ENCODE results near the gene ABT1. TPM values are rescaled to one million over a fixed set of nuclear protein-coding genes. Genes with fewer than 3 reads are reported as not detected.
A peak's percentile ranks its signal among the peaks of the same experiment; 100 is the strongest.

The ABT1 gene
- total and polyA plus RNA-seq, 2 of the 8 experiments (the other 6 are each of a cell fraction or from before 2014, with no cell fraction given) = 20.5 to 30.7 TPM

DNA sequence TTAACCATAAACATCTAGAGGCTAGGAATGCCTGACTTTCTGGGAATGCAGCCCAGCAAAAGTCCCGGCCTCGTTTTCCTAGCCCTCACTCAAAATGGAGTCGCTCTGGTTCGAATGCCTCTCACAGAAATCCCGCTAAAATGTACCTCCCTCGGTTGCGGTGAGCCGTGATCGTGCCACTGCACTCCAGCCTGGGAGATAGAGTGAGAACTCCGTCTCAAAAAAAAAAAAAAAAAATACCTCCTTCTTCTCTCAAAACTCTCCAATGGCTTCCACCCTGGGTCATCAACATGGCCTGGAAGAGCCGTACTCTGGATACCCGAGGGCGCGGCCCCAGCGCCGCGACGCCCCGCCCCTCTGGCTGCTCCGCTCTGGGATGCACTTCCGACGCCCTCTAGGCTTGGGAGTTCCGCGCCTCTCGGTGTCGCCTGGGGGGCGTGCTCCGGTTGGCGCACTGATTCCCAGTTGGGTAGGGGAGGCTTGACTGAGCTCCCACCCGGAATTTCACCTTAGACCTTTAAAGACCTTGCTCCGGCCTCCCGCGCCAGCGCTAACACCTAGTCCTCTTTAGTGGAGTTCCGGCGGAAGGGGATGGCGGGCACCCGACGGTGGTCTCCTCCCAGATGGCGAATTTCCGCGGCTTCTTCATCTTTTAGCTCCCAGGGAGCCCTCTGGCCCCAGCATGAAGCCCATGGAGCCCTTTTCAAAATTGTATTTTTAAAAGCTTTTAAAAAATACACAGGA, 46.3 kb upstream of the ABT1 start (continued):
- TF ChIP-seq, protein P1, sequence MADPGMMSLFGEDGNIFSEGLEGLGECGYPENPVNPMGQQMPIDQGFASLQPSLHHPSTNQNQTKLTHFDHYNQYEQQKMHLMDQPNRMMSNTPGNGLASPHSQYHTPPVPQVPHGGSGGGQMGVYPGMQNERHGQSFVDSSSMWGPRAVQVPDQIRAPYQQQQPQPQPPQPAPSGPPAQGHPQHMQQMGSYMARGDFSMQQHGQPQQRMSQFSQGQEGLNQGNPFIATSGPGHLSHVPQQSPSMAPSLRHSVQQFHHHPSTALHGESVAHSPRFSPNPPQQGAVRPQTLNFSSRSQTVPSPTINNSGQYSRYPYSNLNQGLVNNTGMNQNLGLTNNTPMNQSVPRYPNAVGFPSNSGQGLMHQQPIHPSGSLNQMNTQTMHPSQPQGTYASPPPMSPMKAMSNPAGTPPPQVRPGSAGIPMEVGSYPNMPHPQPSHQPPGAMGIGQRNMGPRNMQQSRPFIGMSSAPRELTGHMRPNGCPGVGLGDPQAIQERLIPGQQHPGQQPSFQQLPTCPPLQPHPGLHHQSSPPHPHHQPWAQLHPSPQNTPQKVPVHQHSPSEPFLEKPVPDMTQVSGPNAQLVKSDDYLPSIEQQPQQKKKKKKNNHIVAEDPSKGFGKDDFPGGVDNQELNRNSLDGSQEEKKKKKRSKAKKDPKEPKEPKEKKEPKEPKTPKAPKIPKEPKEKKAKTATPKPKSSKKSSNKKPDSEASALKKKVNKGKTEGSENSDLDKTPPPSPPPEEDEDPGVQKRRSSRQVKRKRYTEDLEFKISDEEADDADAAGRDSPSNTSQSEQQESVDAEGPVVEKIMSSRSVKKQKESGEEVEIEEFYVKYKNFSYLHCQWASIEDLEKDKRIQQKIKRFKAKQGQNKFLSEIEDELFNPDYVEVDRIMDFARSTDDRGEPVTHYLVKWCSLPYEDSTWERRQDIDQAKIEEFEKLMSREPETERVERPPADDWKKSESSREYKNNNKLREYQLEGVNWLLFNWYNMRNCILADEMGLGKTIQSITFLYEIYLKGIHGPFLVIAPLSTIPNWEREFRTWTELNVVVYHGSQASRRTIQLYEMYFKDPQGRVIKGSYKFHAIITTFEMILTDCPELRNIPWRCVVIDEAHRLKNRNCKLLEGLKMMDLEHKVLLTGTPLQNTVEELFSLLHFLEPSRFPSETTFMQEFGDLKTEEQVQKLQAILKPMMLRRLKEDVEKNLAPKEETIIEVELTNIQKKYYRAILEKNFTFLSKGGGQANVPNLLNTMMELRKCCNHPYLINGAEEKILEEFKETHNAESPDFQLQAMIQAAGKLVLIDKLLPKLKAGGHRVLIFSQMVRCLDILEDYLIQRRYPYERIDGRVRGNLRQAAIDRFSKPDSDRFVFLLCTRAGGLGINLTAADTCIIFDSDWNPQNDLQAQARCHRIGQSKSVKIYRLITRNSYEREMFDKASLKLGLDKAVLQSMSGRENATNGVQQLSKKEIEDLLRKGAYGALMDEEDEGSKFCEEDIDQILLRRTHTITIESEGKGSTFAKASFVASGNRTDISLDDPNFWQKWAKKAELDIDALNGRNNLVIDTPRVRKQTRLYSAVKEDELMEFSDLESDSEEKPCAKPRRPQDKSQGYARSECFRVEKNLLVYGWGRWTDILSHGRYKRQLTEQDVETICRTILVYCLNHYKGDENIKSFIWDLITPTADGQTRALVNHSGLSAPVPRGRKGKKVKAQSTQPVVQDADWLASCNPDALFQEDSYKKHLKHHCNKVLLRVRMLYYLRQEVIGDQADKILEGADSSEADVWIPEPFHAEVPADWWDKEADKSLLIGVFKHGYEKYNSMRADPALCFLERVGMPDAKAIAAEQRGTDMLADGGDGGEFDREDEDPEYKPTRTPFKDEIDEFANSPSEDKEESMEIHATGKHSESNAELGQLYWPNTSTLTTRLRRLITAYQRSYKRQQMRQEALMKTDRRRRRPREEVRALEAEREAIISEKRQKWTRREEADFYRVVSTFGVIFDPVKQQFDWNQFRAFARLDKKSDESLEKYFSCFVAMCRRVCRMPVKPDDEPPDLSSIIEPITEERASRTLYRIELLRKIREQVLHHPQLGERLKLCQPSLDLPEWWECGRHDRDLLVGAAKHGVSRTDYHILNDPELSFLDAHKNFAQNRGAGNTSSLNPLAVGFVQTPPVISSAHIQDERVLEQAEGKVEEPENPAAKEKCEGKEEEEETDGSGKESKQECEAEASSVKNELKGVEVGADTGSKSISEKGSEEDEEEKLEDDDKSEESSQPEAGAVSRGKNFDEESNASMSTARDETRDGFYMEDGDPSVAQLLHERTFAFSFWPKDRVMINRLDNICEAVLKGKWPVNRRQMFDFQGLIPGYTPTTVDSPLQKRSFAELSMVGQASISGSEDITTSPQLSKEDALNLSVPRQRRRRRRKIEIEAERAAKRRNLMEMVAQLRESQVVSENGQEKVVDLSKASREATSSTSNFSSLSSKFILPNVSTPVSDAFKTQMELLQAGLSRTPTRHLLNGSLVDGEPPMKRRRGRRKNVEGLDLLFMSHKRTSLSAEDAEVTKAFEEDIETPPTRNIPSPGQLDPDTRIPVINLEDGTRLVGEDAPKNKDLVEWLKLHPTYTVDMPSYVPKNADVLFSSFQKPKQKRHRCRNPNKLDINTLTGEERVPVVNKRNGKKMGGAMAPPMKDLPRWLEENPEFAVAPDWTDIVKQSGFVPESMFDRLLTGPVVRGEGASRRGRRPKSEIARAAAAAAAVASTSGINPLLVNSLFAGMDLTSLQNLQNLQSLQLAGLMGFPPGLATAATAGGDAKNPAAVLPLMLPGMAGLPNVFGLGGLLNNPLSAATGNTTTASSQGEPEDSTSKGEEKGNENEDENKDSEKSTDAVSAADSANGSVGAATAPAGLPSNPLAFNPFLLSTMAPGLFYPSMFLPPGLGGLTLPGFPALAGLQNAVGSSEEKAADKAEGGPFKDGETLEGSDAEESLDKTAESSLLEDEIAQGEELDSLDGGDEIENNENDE (IDR thresholded peaks at IDR 0.05; ENCODE audit: insufficient replicate concordance, low read length) = no peak
- no peak for TF ChIP-seq BCL11A (IDR thresholded peaks at IDR 0.05; ENCODE audit: low read depth in 2 of 2, low read length in 2 of 2)
- TF ChIP-seq HDAC6 (IDR thresholded peaks at IDR 0.05; ENCODE audit: low read depth, low read length) = no peak
- peak; percentile 31; the same call in 1 of the 2 replicates for TF ChIP-seq BACH1 (IDR thresholded peaks at IDR 0.05; ENCODE audit: low read length)
- no peak for TF ChIP-seq EGR1 (IDR thresholded peaks at IDR 0.05; ENCODE audit: borderline replicate concordance, low read depth, low read length)
- peak in 1 of 2 experiments; percentile 69; a peak in 2 of 3 replicates for TF ChIP-seq POLR2A (IDR thresholded peaks at IDR 0.05; ENCODE audit: control extremely low read depth in 1 of 2, low read depth in 2 of 2, low read length in 2 of 2)
- no peak for TF ChIP-seq SIX5 (IDR thresholded peaks at IDR 0.05; ENCODE audit: low read depth, low read length)
- TF ChIP-seq JUN (IDR thresholded peaks at IDR 0.05; ENCODE audit: low read depth, low read length) = no peak
- TF ChIP-seq FOSL1 (IDR thresholded peaks at IDR 0.05; ENCODE audit: insufficient read depth, low read depth, low read length) = no peak
- TF ChIP-seq, protein P2, sequence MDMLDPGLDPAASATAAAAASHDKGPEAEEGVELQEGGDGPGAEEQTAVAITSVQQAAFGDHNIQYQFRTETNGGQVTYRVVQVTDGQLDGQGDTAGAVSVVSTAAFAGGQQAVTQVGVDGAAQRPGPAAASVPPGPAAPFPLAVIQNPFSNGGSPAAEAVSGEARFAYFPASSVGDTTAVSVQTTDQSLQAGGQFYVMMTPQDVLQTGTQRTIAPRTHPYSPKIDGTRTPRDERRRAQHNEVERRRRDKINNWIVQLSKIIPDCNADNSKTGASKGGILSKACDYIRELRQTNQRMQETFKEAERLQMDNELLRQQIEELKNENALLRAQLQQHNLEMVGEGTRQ (IDR thresholded peaks at IDR 0.05; ENCODE audit: low read length) = no peak; the same call in 1 of the 2 replicates
